GM10266 (cell line): ENCODE results near the gene RBM20.

Source experiments
- DNase-seq: peaks from one replicate; pipeline ENCODE4 v3.0.0; 2012; ENCODE audit errors: extremely low spot score
- TF ChIP-seq, protein P1 (sequence below): IDR thresholded peaks from 2 replicates; pipeline ENCODE4 v1.5.1; 2012; ENCODE audit warnings: mild to moderate bottlenecking, low read depth; ENCODE audit not compliant: control insufficient read depth, insufficient read depth; ENCODE audit errors: missing control alignments

The RBM20 gene

DNA sequence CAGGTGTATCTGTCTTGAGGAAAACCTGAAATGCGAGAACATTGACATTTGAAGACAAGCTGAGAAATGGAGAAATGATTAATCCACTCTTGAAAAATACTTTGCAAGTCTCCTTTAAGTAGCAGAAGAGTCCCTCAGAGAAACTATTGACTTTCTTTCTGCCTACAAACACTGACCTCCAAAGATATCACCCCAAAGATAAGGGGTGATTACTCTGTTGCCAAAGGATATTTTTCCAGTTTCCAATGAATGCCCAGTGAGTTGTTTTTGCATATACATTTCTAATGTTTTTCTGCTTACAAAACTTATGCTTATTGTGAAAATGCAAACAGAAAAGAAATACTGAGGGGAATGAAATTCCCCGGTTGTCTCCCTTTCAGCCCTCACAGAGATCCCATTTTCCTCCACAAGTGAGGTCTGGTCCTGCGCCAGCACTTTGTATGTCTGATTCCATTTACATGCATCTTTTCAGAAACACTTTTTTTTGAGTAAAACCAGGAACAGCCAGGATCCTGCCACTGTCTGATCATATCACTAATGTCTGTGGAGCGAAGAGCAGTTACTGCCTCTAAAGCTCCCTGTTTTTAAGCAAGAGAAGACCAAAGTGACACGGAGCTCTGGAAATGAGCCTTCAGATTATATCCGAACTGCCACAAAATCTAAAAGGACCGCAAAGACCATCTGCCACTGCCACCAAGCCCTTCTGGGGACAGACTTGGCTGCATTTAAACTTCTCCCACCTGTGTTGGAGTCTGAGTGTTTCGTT lies 144.7 kb downstream of the RBM20 start:
- TF ChIP-seq, protein P1, sequence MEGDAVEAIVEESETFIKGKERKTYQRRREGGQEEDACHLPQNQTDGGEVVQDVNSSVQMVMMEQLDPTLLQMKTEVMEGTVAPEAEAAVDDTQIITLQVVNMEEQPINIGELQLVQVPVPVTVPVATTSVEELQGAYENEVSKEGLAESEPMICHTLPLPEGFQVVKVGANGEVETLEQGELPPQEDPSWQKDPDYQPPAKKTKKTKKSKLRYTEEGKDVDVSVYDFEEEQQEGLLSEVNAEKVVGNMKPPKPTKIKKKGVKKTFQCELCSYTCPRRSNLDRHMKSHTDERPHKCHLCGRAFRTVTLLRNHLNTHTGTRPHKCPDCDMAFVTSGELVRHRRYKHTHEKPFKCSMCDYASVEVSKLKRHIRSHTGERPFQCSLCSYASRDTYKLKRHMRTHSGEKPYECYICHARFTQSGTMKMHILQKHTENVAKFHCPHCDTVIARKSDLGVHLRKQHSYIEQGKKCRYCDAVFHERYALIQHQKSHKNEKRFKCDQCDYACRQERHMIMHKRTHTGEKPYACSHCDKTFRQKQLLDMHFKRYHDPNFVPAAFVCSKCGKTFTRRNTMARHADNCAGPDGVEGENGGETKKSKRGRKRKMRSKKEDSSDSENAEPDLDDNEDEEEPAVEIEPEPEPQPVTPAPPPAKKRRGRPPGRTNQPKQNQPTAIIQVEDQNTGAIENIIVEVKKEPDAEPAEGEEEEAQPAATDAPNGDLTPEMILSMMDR, result no peak

GRCh38 chr10:110789604-110790433 lies 145.7 kb downstream of the RBM20 start:
- no peak for DNase-seq
- TF ChIP-seq, protein P1, result no peak

More for the DNA sequence above, 144.7 kb downstream of the RBM20 start:
- DNase-seq, result no peak

DNA sequence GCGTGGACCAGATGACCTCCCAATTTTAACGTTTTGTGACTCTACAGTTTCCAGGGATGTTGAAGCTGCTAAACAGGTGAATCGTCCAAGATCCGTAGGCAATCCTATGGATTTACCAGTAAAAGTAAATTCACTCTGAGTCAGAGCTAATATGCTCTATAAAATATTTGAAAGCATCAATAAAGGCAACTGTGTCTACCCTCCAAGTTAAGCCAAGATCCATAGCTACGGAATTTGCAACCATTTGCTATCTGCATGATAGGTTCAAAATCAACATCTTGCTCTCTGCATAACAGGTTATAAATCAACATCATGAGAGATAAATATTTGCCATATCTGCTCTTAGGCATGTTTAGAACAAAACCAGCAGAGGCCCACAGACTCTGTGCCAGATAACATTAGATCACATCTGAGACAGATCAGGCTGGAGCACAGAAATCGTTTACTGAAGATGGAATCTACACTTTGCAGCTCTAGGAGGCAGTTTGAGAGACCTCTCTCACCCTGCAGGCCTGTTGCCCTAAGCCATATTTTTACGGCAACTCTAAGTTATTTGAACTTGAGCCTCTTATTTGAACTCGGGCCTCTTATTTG lies 146.9 kb downstream of the RBM20 start:
- DNase-seq, result no peak
- TF ChIP-seq, protein P1, result no peak

DNA sequence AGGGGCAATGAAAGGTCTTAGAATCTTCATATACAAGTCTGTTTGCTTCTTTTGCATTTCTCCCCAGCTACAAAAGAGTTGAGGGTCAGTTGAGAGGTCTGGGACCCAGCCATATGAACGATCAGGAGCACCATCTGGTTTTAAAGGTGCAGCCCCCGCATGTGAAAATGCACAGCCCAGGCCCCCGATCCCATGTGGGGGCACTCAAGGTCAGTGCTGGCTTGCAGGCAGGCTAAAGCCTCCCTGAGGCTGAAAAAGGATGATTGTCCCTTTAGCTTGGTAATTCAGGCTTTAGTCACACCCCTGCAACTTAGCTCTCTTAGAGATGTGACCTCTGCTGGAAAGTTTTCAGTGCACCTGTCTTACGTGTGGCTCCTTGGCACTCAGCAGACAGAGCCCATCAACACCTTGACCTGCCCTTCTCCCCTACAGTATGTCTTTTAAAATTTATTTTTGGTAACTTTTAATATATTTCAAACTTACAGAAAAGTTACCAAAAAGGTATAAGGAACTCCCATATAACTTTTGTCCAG lies 147.5 kb downstream of the RBM20 start:
- TF ChIP-seq, protein P1, result no peak
- DNase-seq, result no peak

DNA sequence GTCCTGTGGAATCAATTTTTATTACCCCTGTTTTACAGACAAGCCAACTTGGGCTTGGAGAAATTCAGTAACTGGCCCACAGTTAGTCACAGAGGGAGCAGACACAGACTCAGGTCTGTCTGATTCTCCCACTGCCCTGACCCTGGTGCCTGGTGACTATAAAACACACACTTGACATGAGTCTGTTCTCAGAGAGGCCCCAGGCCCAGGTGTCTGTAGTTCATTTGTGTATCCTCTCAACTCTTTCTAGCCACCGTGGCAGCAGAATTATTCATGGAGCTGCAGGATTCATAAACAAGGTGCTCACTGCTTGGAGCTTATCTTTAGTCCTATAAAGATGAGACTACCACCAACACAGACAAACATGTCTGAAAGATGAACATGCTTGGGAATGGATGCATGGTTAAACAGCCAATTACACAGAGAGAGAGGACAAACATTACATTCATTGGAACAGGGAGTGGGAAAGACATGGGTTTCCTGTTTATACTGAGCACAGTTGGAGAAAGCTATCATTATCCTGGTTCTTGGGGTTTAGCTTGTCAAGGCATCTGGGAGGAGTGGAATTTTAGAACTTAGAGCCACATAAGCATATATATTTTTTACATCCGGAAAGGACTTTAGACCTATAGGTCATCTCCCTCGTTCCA lies 148.5 kb downstream of the RBM20 start:
- no peak for DNase-seq
- TF ChIP-seq, protein P1, result no peak

DNA sequence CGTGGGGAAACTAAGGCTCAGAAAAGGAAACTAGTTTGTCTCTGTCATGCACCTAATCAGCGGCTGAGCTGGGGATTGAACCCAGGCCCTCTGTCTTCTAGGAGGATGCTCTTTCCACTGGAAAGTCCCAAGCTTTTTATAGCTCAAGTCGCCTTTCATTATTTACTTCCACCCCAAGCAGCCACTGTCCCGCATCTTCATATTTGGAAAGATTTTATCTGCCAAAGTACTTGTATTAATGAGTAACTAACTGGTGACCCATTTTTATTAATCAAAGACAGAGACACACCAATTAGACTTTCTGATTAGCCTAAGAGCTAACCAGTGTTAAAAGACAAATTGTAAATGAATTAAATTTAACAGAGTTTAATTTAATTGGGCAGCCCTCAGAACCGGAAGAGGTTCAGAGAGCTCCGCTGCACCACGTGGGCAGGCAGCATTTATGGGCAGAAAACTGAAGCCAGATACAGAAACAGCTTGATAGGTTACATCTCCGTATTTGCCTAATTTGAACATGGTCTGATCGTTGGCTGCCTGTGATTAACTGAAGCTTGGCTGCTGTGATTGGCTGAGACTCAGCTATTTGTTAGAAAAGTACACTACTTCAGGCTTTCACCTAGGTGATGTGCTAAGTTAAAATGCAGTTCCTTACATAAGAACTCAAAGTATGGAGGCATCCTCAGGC lies 149.1 kb downstream of the RBM20 start:
- TF ChIP-seq, protein P1, result no peak
- DNase-seq, result no peak
